GM23248 (cell line): ENCODE results near the gene ANLN. TPM values are rescaled to one million over a fixed set of nuclear protein-coding genes. Genes with fewer than 3 reads are reported as not detected.

Experiments
- DNase-seq: peaks from one replicate; pipeline ENCODE4 v3.0.0-alpha.2; 2015
- H2AFZ ChIP-seq: fragments of 200-600 bp; sonication (generic); 2 replicates; pipeline ENCODE4 v1.6.1; 2016; ENCODE audit warnings: antibody characterized with exemption
- H3F3A ChIP-seq: fragments of 200-600 bp; sonication (generic); 2 replicates; pipeline ENCODE4 v1.6.1; 2016; ENCODE audit warnings: mild to moderate bottlenecking, antibody characterized with exemption, mixed run types; ENCODE audit not compliant: insufficient read depth
- H3K27ac ChIP-seq: fragments of 200-600 bp; sonication (generic); 2 replicates; pipeline ENCODE4 v1.5.1; 2016; ENCODE audit warnings: mild to moderate bottlenecking
- H3K27me3 ChIP-seq: fragments of 200-600 bp; sonication (generic); replicated peaks from 2 replicates; pipeline ENCODE4 v1.6.1; 2016; ENCODE audit warnings: mild to moderate bottlenecking; ENCODE audit not compliant: insufficient read depth
- H3K36me3 ChIP-seq: fragments of 200-600 bp; sonication (generic); 2 replicates; pipeline ENCODE4 v1.6.1; 2016; ENCODE audit warnings: low read depth, mild to moderate bottlenecking
- H3K4me1 ChIP-seq: fragments of 200-600 bp; sonication (generic); 2 replicates; pipeline ENCODE4 v1.6.1; 2016; ENCODE audit warnings: mild to moderate bottlenecking; ENCODE audit not compliant: insufficient read depth
- H3K4me2 ChIP-seq: fragments of 200-600 bp; sonication (generic); one replicate; pipeline ENCODE4 v1.6.1; 2016; ENCODE audit warnings: mild to moderate bottlenecking; ENCODE audit not compliant: unreplicated experiment
- H3K4me3 ChIP-seq: fragments of 200-600 bp; sonication (generic); 2 replicates; pipeline ENCODE4 v1.5.1; 2016; ENCODE audit warnings: mild to moderate bottlenecking
- H3K79me2 ChIP-seq: fragments of 200-600 bp; sonication (generic); 2 replicates; pipeline ENCODE4 v1.6.1; 2016; ENCODE audit warnings: mild to moderate bottlenecking; ENCODE audit not compliant: insufficient read depth
- H3K9ac ChIP-seq: fragments of 200-600 bp; sonication (generic); 2 replicates; pipeline ENCODE4 v1.6.1; 2016; ENCODE audit warnings: mild to moderate bottlenecking
- H3K9me2 ChIP-seq: fragments of 200-600 bp; sonication (generic); 2 replicates; pipeline ENCODE4 v1.6.1; 2016; ENCODE audit warnings: mixed run types, mild to moderate bottlenecking, moderate library complexity; ENCODE audit not compliant: insufficient read depth
- H3K9me3 ChIP-seq: fragments of 200-600 bp; sonication (generic); one replicate; pipeline ENCODE4 v1.6.1; 2017; ENCODE audit warnings: low read depth
- H4K20me1 ChIP-seq: fragments of 200-600 bp; sonication (generic); 2 replicates; pipeline ENCODE4 v1.6.0; 2016; ENCODE audit not compliant: insufficient read depth
- EZH2 ChIP-seq: fragments of 200-600 bp; sonication (generic); IDR thresholded peaks from 2 replicates; pipeline ENCODE4 v1.6.1; 2018; ENCODE audit warnings: antibody characterized with exemption, mild to moderate bottlenecking; ENCODE audit not compliant: insufficient read depth, poor library complexity, severe bottlenecking
- EZH2phosphoT487 ChIP-seq: fragments of 200-600 bp; sonication (generic); IDR thresholded peaks from 2 replicates; pipeline ENCODE4 v1.6.1; 2018; ENCODE audit warnings: antibody characterized with exemption, moderate library complexity, mild to moderate bottlenecking, low read depth; ENCODE audit not compliant: insufficient read depth
- WGBS, 2 experiments: methylation state at CpG; one replicate each; pipeline ENCODE4 v1.1.6; 2015 to 2017; ENCODE audit warnings: low lambda C conversion rate in 2 of 2, low coverage in 1 of 2; ENCODE audit errors: missing lambda C conversion rate in 2 of 2; 5-methylcytosine and 5-hydroxymethylcytosine counted together
- in situ Hi-C: fragments of 300-500 bp; cut with MboI; formaldehyde crosslinking; loops from 2 replicates; pipeline ENCODE4 v1.15.0; 2020
- polyA plus RNA-seq: library from polyadenylated mRNA; unstranded; fragments of >200 nt; fragmentation: Nextera tagmentation; extraction: Ambion mirVana; gene quantifications from 2 replicates; pipeline ENCODE4 v1.2.1, GENCODE V29; 2016
- total RNA-seq: library from RNA; depleted of rRNA; stranded (reverse); fragments of >200 nt; shearing (Covaris generic); gene quantifications from 2 replicates; pipeline ENCODE4 v1.2.3, GENCODE V29; 2014

The ANLN gene
- total and polyA plus RNA-seq, 2 experiments from 2014 or later: 38.4 to 55.6 TPM

DNA sequence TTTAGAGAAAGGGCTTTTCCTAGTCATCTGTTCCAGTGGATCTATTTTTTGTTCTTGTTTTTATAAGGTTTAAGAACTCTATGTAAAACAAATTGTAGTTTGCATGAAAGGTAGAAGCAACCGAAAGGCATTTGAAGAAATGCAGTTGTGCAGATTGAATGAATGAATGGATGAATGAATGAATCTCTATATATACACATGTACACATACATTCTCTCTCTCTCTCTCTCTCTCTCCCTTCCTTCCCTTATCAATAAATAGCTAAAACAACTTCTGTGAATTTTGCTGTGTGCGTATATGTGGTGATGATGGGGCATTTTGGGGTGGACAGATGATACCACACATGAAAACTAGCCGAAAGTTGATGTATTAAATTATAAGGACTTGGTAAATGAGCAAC, 32.4 kb downstream of the ANLN start:
- Histone ChIP-seq H4K20me1 (no peaks in the 10 kb centered on the region), H3K4me2 (no peak overlapping the region), H3K9ac (no peak overlapping the region), H3F3A (no peaks in the 10 kb centered on the region), H3K9me2 (no peaks in the 10 kb centered on the region), H2AFZ (no peak overlapping the region), H3K27me3 (no peaks in the 10 kb centered on the region), H3K4me3 (no peak overlapping the region), H3K27ac (no peak overlapping the region), H3K4me1 (no peaks in the 10 kb centered on the region), H3K79me2 (no peaks in the 10 kb centered on the region), H3K9me3 (no peaks in the 10 kb centered on the region), H3K36me3 (peaks cover 15% of the 10 kb centered on the region)
- WGBS, 2 experiments: 99% methylated on average over 3 of the region's 3 CpGs
- in situ Hi-C loops: no loop called here
- DNase-seq: no peak
- TF ChIP-seq EZH2phosphoT487: no peak
- no peak for TF ChIP-seq EZH2

DNA sequence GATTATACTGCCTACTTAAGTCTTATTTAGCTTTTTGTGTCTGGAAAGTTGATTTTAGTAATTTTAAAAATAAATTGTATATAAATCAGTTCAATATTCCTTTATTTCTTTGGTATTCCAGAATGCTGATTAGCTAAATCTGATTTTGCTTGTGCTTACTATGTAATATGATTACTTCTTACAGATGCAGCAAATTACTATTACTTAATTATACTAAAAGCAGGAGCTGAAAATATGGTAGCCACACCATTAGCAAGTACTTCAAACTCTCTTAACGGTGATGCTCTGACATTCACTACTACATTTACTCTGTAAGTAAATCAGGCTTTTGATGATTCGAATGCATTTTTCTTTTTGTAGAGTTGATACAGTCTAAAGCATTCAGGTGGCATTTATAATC, 34.0 kb downstream of the ANLN start:
- Histone ChIP-seq H3K9me3 (no peaks in the 10 kb centered on the region), H3F3A (no peaks in the 10 kb centered on the region), H3K27me3 (no peaks in the 10 kb centered on the region), H3K27ac (no peak overlapping the region), H3K36me3 (peaks cover 15% of the 10 kb centered on the region), H3K4me3 (no peak overlapping the region), H2AFZ (0 out of 2 replicates have a peak overlapping the region, but pooled peaks have one; percentile 35), H3K79me2 (no peaks in the 10 kb centered on the region), H3K4me2 (no peak overlapping the region), H4K20me1 (no peaks in the 10 kb centered on the region), H3K4me1 (no peaks in the 10 kb centered on the region), H3K9ac (no peak overlapping the region), H3K9me2 (no peaks in the 10 kb centered on the region)
- no peak for DNase-seq
- WGBS, 2 experiments: 91 to 95% methylated on average over 2 of the region's 2 CpGs
- in situ Hi-C loops: no loop called here
- TF ChIP-seq EZH2phosphoT487 (no peak), EZH2 (no peak)

DNA sequence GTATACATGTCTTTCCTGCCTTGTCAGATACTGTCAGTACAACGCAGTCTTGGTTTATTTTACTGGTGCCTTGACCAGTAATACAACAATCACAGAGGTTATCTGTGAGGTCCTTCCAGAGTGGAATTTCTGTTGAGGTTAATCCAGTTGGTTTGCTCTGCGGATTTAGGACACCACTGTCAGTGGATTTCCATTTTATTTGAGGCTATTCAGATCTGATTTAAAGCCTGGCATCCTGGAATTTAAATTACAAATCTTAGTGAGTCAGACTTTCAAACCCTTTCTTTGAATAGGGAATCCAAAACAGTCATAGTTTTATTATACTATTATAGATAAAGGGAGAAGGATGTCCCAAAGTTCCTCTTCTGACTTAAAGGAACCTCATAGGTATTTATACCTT, 40.5 kb downstream of the ANLN start:
- WGBS, 2 experiments: 94 to 97% methylated on average over 2 of the region's 2 CpGs
- no peak overlapping the region for H3K4me3 ChIP-seq
- H3F3A ChIP-seq: no peaks in the 10 kb centered on the region
- 0 out of 2 replicates have a peak, but pooled peaks cover 12% of the 10 kb centered on the region for H3K79me2 ChIP-seq
- no peak overlapping the region for H3K9ac ChIP-seq
- H3K9me3 ChIP-seq: no peaks in the 10 kb centered on the region
- H4K20me1 ChIP-seq: no peaks in the 10 kb centered on the region
- H3K9me2 ChIP-seq: no peaks in the 10 kb centered on the region
- H3K27me3 ChIP-seq: no peaks in the 10 kb centered on the region
- H2AFZ ChIP-seq: 0 out of 2 replicates have a peak overlapping the region, but pooled peaks have one; percentile 11
- peak; percentile 7 for DNase-seq
- no peaks in the 10 kb centered on the region for H3K4me1 ChIP-seq
- no peak overlapping the region for H3K4me2 ChIP-seq
- peaks cover 11% of the 10 kb centered on the region for H3K36me3 ChIP-seq
- H3K27ac ChIP-seq: no peak overlapping the region
- in situ Hi-C loops: no loop called here
- TF ChIP-seq EZH2 (no peak), EZH2phosphoT487 (no peak)

DNA sequence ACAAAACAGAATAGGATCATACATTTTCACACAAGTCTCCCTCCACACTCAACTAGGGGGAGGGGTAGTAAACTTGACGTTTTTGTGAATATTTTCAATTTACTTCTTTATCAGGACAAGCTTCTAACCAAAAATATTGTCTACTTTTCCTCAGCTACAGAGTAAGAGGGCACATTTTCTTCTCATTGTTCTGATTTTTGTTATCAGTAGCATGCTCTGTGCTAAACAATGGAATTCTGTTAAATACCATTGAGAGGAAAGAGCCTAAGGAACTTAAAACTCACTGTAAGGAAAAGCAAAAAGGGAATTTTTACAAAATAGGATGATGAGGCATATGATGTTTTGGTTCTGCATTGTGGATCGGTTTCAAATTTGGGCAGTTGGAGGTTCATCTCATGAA, 41.2 kb downstream of the ANLN start:
- Histone ChIP-seq H3K4me3 (no peak overlapping the region), H3K36me3 (peaks cover 8% of the 10 kb centered on the region), H3K9ac (no peak overlapping the region), H2AFZ (0 out of 2 replicates have a peak overlapping the region, but pooled peaks have one; percentile 12), H3K9me3 (no peaks in the 10 kb centered on the region), H3K27ac (no peak overlapping the region), H3K4me2 (no peak overlapping the region), H3K27me3 (no peaks in the 10 kb centered on the region), H4K20me1 (no peaks in the 10 kb centered on the region), H3F3A (no peaks in the 10 kb centered on the region), H3K9me2 (no peaks in the 10 kb centered on the region), H3K4me1 (no peaks in the 10 kb centered on the region), H3K79me2 (0 out of 2 replicates have a peak, but pooled peaks cover 14% of the 10 kb centered on the region)
- TF ChIP-seq EZH2phosphoT487: no peak
- no peak for TF ChIP-seq EZH2
- in situ Hi-C loops: no loop called here
- no peak for DNase-seq
- 98% methylated on average over 2 of the region's 2 CpGs for WGBS, 2 experiments

DNA sequence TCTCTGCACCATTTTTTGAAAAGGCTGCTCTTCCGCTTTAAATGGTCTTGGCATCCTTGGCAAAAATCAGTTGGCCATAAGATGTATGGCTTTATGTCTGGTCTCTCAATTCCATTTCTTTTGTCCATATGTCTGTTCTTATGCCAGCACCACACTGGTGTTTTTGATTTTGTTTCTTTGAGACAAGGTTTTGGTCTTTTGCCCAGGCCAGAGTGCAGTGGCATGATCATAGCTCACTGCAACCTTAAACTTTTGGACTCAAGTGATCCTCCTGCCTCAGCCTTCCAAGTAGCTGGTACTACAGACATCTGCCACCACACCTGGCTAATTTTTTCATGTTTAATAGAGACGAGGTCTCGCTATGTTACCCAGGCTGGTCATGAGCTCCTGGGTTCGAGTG, 48.5 kb downstream of the ANLN start:
- WGBS, 2 experiments: 93% methylated on average over 4 of the region's 4 CpGs
- peaks cover 30% of the 10 kb centered on the region; the same call in 1 of the 2 replicates for H3K79me2 ChIP-seq
- no peaks in the 10 kb centered on the region for H3K36me3 ChIP-seq

More for the DNA sequence above, 48.5 kb downstream of the ANLN start:
- H3K4me1 ChIP-seq: no peaks in the 10 kb centered on the region
- H3K27me3 ChIP-seq: no peaks in the 10 kb centered on the region
- H4K20me1 ChIP-seq: no peaks in the 10 kb centered on the region
- no peak for TF ChIP-seq EZH2
- no peak for TF ChIP-seq EZH2phosphoT487
- H2AFZ ChIP-seq: no peak overlapping the region
- DNase-seq: no peak
- H3F3A ChIP-seq: no peaks in the 10 kb centered on the region
- no peak overlapping the region for H3K4me2 ChIP-seq
- H3K27ac ChIP-seq: no peak overlapping the region
- no peak overlapping the region for H3K4me3 ChIP-seq
- H3K9ac ChIP-seq: no peak overlapping the region
- H3K9me3 ChIP-seq: no peaks in the 10 kb centered on the region
- no peaks in the 10 kb centered on the region for H3K9me2 ChIP-seq
- in situ Hi-C loops: no loop called here
